Small intestine (tissue), 7 donors: ENCODE measurements around the gene EIF4EBP2. TPM values are rescaled to one million over a fixed set of nuclear protein-coding genes. Genes with fewer than 3 reads are reported as not detected.

Experiments used
- DNase-seq, 2 donors: peaks; one replicate each; pipeline versions ENCODE4 v3.0.0 to v3.0.0-alpha.2; 2013
- FAIRE-seq: peaks from 2 replicates; lab custom pipeline; 2012; peaks lifted over from hg19 to GRCh38; lab: Jason Lieb, UNC
- H3K27ac ChIP-seq, 3 donors: one replicate each; pipeline ENCODE4 v1.5.1; 2013; ENCODE audit warnings: low read length in 2 of 3, mild to moderate bottlenecking in 2 of 3, control low read depth in 1 of 3, inconsistent platforms in 1 of 3, low read depth in 1 of 3, moderate library complexity in 1 of 3
- H3K27me3 ChIP-seq, 3 donors: one replicate each; pipeline ENCODE4 v1.6.1; 2013; ENCODE audit warnings: low read length in 3 of 3, inconsistent platforms in 1 of 3; ENCODE audit not compliant: control insufficient read depth in 3 of 3, insufficient read depth in 3 of 3
- H3K36me3 ChIP-seq, 3 donors: one replicate each; pipeline ENCODE4 v1.6.1; 2013; ENCODE audit warnings: low read length in 3 of 3, inconsistent platforms in 1 of 3, low read depth in 1 of 3, mild to moderate bottlenecking in 1 of 3, moderate library complexity in 1 of 3; ENCODE audit not compliant: control insufficient read depth in 3 of 3, insufficient read depth in 2 of 3
- H3K4me1 ChIP-seq, 3 donors: one replicate each; pipeline ENCODE4 v1.6.1; 2013; ENCODE audit warnings: low read length in 2 of 3, inconsistent platforms in 1 of 3, low read depth in 1 of 3, mild to moderate bottlenecking in 1 of 3, moderate library complexity in 1 of 3; ENCODE audit not compliant: control insufficient read depth in 3 of 3, insufficient read depth in 2 of 3
- H3K4me3 ChIP-seq, 3 donors: one replicate each; pipeline ENCODE4 v1.5.1; 2013; ENCODE audit warnings: low read length in 3 of 3, control low read depth in 1 of 3, inconsistent platforms in 1 of 3, low read depth in 1 of 3, mild to moderate bottlenecking in 1 of 3, moderate library complexity in 1 of 3
- H3K9me3 ChIP-seq, 2 donors: one replicate each; pipeline ENCODE4 v1.6.1; 2013; ENCODE audit warnings: low read depth in 1 of 2, low read length in 1 of 2; ENCODE audit not compliant: control insufficient read depth in 2 of 2, insufficient read depth in 1 of 2
- WGBS, 3 donors: extraction: QIAGEN DNeasy Blood & Tissue Kit; methylation state at CpG; one replicate each; pipeline ENCODE4 v1.1.7; 2013; 5-methylcytosine and 5-hydroxymethylcytosine counted together
- polyA plus RNA-seq, 4 donors: library from polyadenylated mRNA; stranded (reverse) in 3 of 4; unstranded in 1 of 4; fragments of 200-250 nt in 3 of 4; fragments of 120-200 nt in 1 of 4; gene quantifications; one replicate each; pipeline versions ENCODE4 v1.2.1 to v1.2.3, GENCODE V29; 2013
- donor health status: healthy with polysubstance abuse.
- donor health status: control.
- donor health status: control.
- donor health status: Bipolar disorder and iron deficiency.
- donor health status: healthy.

The EIF4EBP2 gene
- polyA plus RNA-seq, 4 donors = 30.2 to 78.8 (median 61.8) TPM

DNA sequence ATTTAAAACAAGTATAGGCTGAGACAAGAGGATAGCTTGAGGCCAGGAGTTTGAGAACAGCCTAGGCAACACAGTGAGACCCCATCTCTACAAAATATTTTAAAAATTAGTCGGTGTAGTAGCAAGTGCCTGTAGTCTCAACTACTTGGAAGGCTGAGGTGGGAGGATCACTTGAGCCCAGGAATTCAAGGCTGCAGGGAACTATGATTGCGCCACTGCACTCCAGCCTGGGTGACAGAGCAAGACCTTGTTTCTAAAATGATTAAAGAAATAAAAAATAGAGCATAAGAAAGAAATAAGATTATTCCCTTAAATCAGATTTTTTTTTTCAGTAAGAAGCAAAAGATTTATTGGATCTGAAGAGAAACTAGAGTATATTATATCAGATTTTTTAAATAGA is 33.2 kb upstream of the EIF4EBP2 start:
- peaks cover 0 to 29% (median 0%) of the 10 kb centered on the region in 3 donors for H3K36me3 ChIP-seq
- 97 to 98% (median 97%) methylated on average over 2 of the region's 2 CpGs for WGBS, 3 donors
- no peak overlapping the region for H3K4me3 ChIP-seq
- no peaks in the 10 kb centered on the region for H3K9me3 ChIP-seq
- no peaks in the 10 kb centered on the region for H3K4me1 ChIP-seq
- FAIRE-seq = no peak
- H3K27ac ChIP-seq = no peak overlapping the region
- DNase-seq = no peak
- H3K27me3 ChIP-seq = no peaks in the 10 kb centered on the region

DNA sequence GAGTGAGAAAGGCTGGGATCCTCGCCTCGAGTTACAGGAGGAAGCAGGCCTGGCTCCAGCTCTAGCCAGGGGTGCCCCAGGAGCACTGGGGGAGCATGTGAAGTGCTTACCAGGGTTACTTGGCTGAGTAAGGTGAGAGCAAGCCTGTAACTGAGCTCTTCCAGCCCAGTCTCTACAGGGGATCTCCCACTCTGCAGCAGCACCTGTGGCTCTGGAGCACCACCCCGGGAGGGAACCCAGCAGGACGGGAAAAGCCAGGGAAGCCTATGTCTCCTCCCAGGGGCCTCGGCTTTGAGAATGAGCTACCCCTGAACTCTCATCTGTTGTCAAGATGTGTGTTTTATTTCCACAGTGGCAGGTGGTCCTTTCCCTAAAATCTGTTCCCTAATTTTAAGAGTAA is 32.1 kb upstream of the EIF4EBP2 start:
- no peak for FAIRE-seq

DNA sequence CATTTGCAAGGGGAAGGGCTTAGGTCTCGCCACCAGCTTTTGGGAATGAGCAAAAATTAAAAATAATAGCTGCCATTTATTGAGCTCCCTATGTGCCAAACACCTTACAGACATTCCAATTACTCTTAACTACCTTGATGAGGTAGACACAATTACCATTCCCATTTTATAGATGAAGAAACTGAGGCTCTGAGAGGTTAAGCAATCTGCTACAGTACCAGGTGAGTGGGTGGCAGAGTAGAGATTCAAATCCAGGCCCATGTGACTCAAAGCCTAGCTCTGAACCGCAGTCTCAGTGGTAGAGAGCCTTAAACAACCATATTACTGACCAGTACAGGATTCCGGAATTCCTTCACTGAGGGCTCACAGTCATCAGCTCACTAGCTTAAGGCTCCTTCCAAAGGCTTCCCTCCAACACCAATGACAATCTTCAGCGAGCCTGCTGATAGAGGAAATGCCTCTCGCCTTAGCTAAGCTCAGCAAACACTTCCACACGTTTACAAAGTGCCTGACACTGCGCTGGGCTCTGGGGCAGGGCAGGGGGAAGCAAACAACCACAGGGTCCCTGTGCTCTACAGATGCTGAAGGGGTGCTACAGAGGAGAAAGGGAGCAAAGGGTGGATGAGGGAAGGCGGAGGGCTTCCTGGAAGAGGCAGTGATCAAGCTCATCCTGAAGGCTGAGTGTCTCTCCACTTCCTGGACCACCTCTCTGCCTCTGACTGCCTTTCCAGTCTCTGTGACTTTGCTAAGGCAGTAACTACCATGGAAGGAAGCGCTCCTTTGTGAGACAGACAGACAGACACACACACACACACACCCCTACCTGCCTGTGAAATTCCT is 28.9 kb upstream of the EIF4EBP2 start:
- WGBS, 3 donors = 83 to 89% (median 84%) methylated on average over 9 of the region's 9 CpGs
- no peaks in the 10 kb centered on the region for H3K27me3 ChIP-seq
- no peak overlapping the region for H3K27ac ChIP-seq
- H3K4me1 ChIP-seq = no peaks in the 10 kb centered on the region
- no peak overlapping the region for H3K4me3 ChIP-seq
- DNase-seq (no peak), FAIRE-seq (no peak)
- peaks cover 0 to 7% of the 10 kb centered on the region in 2 donors for H3K9me3 ChIP-seq
- peaks cover 0 to 31% (median 0%) of the 10 kb centered on the region in 3 donors for H3K36me3 ChIP-seq

More for the DNA sequence above, 32.1 kb upstream of the EIF4EBP2 start:
- H3K27ac ChIP-seq = no peak overlapping the region
- peaks cover 0 to 31% (median 0%) of the 10 kb centered on the region in 3 donors for H3K36me3 ChIP-seq
- DNase-seq = no peak
- no peaks in the 10 kb centered on the region for H3K27me3 ChIP-seq
- 31 to 57% (median 37%) methylated on average over 5 of the region's 5 CpGs for WGBS, 3 donors
- H3K9me3 ChIP-seq = no peaks in the 10 kb centered on the region
- no peaks in the 10 kb centered on the region for H3K4me1 ChIP-seq
- H3K4me3 ChIP-seq = no peak overlapping the region

DNA sequence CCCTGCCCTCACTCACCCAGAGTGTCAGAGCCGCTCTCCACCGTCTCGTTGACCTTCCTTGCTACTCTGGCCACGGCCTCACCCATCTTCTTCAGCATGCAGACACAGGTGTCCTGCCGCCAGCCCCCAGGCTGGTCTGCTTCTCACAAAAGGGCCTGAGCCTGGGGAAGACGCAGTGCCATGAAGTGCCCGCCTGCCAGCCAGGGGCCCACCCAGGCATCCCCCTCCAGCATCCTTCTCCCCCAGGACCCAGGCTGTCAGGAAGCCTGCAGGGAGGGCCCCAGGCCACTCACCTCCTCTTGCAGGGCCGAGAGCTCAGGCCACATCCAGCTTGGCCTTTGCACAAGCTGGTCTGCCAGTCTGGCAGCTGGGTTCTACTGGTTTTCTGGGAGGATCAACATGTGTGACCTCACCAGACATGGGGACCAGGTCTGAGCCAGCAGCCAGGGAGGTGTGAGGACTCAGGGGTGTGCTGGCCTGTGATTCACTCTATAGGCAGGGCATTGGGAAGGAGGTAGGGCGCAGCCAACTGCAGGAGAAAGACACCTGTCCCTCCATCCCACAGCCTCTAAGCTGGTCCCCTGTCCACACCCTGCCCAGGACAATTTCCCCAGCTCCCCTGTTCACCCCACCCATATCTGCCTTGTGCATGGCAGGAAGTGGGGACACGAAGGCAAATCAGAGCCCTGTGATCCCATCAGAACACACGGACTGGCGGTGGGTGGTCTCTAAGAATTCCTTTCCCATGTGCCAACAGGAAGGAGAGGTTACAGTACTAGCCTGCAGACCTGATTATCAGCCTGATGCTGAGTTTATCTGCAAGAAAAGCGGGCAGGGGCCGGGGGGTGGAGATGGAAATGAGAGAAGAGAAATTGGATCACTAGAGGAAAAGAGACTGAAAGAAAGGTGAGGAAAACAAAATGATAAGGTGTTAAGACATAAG is 27.2 kb upstream of the EIF4EBP2 start:
- H3K4me3 ChIP-seq = no peak overlapping the region
- peaks cover 0 to 7% (median 0%) of the 10 kb centered on the region in 3 donors for H3K4me1 ChIP-seq
- H3K36me3 ChIP-seq = peaks cover 0 to 23% (median 0%) of the 10 kb centered on the region in 3 donors
- no peak for FAIRE-seq
- DNase-seq = no peak
- peaks cover 0 to 13% (median 0%) of the 10 kb centered on the region in 3 donors for H3K27me3 ChIP-seq
- 87 to 91% (median 89%) methylated on average over 14 of the region's 14 CpGs for WGBS, 3 donors
- H3K9me3 ChIP-seq = peaks cover 0 to 7% of the 10 kb centered on the region in 2 donors
- H3K27ac ChIP-seq = no peak overlapping the region

DNA sequence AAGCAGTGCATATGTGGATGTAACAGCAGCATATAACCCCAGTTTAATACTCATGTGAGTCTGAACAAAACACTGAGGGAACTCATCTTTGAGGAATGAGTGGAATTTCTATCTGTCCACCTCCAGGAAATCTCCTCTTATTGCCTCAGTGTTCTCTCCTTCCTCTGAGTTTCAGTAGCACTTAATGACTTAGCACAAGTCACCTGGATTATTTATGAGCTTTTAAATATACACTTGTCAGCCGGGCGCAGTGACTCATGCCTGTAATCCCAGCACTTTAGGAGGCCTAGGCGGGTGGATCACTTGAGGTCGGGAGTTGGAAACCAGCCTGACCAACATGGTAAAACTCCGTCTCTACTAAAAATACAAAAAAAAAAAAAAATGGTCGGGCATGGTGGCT is 25.8 kb upstream of the EIF4EBP2 start:
- FAIRE-seq (no peak), DNase-seq (peak in 1 of 2 donors; percentile 48)
- Histone ChIP-seq H3K27me3 (peaks cover 0 to 18% (median 0%) of the 10 kb centered on the region in 3 donors), H3K9me3 (peaks cover 0 to 7% of the 10 kb centered on the region in 2 donors), H3K27ac (no peak overlapping the region), H3K4me1 (peaks cover 0 to 9% (median 0%) of the 10 kb centered on the region in 3 donors), H3K36me3 (peaks cover 0 to 21% (median 0%) of the 10 kb centered on the region in 3 donors), H3K4me3 (no peak overlapping the region)
- WGBS, 3 donors = 29 to 50% (median 42%) methylated on average over 6 of the region's 6 CpGs

DNA sequence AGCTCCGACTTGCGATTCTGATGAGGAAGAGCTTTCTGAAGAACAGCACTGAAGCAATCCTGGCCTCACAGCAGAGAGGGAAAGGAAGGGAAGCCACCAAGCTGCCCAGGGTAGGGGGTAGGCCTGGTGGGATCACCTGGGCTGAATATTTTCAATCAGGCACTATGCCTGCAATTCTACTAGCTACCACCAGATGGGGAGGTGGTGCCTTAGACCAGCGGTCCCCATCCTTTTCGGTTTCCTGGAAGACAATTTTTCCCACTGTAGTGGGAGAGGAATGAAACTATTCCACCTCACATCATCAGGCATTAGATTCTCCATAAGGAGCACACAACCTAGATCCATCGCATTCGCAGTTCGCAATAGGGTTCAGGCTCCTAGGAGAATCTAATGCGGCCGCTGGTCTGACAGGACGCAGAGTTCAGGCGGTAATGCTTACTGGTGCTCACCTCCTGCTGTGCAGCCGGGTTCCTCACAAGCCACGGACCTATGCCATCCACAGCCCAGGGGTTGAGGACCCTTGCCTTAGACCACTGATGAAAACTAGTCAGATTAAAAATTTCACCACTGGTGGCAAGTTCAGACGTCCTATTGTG is 24.3 kb upstream of the EIF4EBP2 start:
- WGBS, 3 donors = 87 to 89% (median 88%) methylated on average over 14 of the region's 14 CpGs
- H3K27ac ChIP-seq = no peak overlapping the region
- FAIRE-seq (no peak), DNase-seq (peak in 1 of 2 donors; percentile 42)
- H3K4me3 ChIP-seq = no peak overlapping the region
- H3K4me1 ChIP-seq = peaks cover 0 to 9% (median 0%) of the 10 kb centered on the region in 3 donors
- H3K27me3 ChIP-seq = peaks cover 0 to 22% (median 0%) of the 10 kb centered on the region in 3 donors
- H3K9me3 ChIP-seq = peaks cover 0 to 7% of the 10 kb centered on the region in 2 donors
- H3K36me3 ChIP-seq = peaks cover 0 to 10% (median 0%) of the 10 kb centered on the region in 3 donors

DNA sequence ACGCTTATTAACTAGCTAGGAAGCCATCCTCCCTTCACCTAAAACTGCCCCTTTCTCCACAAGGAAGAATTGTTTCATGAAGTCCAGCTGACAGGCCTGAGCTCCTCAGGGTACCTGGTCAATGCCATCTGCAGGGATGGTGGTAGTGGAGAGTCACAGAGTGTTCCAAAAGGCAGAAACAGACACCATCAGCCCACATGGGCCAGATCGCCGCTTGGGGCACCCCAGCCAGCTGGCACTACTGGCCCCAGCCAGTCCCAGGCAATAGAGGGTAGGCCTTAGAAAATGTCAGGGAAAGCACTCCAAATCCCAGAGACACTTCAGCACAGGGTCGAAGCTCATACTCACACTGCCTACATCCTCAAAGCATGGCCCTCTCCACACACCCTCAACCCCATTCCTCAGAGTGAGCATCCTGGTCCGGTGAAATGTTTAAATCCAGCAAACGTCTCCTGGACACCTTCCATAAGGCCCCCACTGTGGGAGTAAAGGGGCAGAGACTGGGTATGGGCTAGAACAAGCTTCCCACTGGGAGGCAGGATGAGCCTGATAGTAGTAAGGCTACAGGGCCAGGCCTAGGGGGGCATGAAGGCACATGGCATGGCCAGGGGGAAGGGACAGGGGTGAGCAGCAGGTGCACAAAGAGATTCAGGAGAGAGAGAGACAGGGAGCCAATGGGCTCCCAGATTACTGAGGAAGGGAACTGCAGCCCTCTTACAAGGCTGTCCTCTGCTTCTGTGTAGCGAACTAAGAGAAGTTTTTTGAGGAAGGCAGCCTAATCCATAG is 23.4 kb upstream of the EIF4EBP2 start:
- Histone ChIP-seq H3K4me3 (no peak overlapping the region), H3K4me1 (peaks cover 0 to 9% (median 0%) of the 10 kb centered on the region in 3 donors), H3K36me3 (peaks cover 0 to 5% (median 0%) of the 10 kb centered on the region in 3 donors), H3K9me3 (peaks cover 0 to 7% of the 10 kb centered on the region in 2 donors), H3K27ac (no peak overlapping the region), H3K27me3 (peaks cover 0 to 22% (median 0%) of the 10 kb centered on the region in 3 donors)
- FAIRE-seq = no peak
- 92 to 95% (median 95%) methylated on average over 7 of the region's 7 CpGs for WGBS, 3 donors
- no peak for DNase-seq
